Measurements from ENCODE around the gene GABRB1.

DNA sequence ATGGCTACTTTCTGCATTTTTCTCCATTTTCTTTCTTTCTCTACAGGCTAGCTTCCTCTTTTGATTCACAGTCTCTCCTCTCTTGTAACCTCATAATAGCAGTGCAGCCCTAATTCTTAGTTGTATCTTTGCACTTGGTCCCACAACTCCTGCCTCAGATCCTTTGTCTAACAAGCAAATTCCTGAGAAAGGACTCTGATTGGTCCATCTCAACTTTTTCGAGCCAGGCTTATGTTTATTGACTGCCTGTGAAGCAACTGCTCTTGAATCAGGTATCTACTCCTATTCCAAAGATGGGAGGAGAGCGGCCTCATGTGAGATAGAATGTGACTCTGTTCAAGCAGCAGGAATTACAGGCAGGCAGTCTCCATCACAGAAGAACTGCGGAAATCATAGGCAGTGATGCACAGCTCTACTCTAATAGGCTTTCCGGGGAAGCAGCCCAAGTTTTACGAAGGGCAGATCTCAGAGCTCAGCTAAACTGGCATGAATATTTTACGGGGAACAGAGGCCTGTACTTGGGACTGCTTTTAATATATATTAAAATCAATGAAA, 123.5 kb downstream of the GABRB1 start:
- no peak for TF ChIP-seq EZH2 (IDR thresholded peaks at IDR 0.05; ENCODE audit: low read length, missing control alignments)
- TF ChIP-seq, protein P1, sequence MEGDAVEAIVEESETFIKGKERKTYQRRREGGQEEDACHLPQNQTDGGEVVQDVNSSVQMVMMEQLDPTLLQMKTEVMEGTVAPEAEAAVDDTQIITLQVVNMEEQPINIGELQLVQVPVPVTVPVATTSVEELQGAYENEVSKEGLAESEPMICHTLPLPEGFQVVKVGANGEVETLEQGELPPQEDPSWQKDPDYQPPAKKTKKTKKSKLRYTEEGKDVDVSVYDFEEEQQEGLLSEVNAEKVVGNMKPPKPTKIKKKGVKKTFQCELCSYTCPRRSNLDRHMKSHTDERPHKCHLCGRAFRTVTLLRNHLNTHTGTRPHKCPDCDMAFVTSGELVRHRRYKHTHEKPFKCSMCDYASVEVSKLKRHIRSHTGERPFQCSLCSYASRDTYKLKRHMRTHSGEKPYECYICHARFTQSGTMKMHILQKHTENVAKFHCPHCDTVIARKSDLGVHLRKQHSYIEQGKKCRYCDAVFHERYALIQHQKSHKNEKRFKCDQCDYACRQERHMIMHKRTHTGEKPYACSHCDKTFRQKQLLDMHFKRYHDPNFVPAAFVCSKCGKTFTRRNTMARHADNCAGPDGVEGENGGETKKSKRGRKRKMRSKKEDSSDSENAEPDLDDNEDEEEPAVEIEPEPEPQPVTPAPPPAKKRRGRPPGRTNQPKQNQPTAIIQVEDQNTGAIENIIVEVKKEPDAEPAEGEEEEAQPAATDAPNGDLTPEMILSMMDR (conservative IDR thresholded peaks at IDR 0.05 in 1 of 2, IDR thresholded peaks at IDR 0.05 in 1 of 2; ENCODE audit: low read depth in 1 of 2, low read length in 2 of 2) = no peak

All from fibroblast of lung (primary cell).